H9 (cell line): Measurements from ENCODE around the gene FAM193A. TPM values are rescaled to one million over a fixed set of nuclear protein-coding genes. Genes with fewer than 3 reads are reported as not detected.

Experiments used
- DNase-seq: peaks from one replicate; pipeline ENCODE4 v3.0.0-alpha.2; 2017
- H2AFZ ChIP-seq: one replicate; pipeline ENCODE4 v1.6.1; 2013; ENCODE audit warnings: mild to moderate bottlenecking, low read length, control low read depth, moderate library complexity
- H2AK5ac ChIP-seq: 2 replicates; pipeline ENCODE4 v1.6.1; 2013; ENCODE audit warnings: low read length, control low read depth, mixed read lengths; ENCODE audit not compliant: insufficient read length
- H2BK120ac ChIP-seq: one replicate; pipeline ENCODE4 v1.6.1; 2013; ENCODE audit warnings: low read depth, mild to moderate bottlenecking, low read length, control low read depth, inconsistent platforms; ENCODE audit not compliant: poor library complexity, severe bottlenecking
- H2BK12ac ChIP-seq: 2 replicates; pipeline ENCODE4 v1.6.1; 2013; ENCODE audit warnings: low read length, control low read depth, mixed read lengths, low read depth; ENCODE audit not compliant: insufficient read length
- H2BK15ac ChIP-seq: 2 replicates; pipeline ENCODE4 v1.6.1; 2013; ENCODE audit warnings: low read depth, low read length, control low read depth
- H2BK20ac ChIP-seq: one replicate; pipeline ENCODE4 v1.6.1; 2013; ENCODE audit warnings: low read depth, mild to moderate bottlenecking, low read length, control low read depth, inconsistent platforms; ENCODE audit not compliant: poor library complexity, severe bottlenecking
- H2BK5ac ChIP-seq: 2 replicates; pipeline ENCODE4 v1.6.1; 2013; ENCODE audit warnings: low read length, control low read depth, mixed read lengths; ENCODE audit not compliant: insufficient read length
- H3K14ac ChIP-seq: 2 replicates; pipeline ENCODE4 v1.6.1; 2013; ENCODE audit warnings: low read length, control low read depth; ENCODE audit not compliant: insufficient read depth
- H3K18ac ChIP-seq: 2 replicates; pipeline ENCODE4 v1.6.1; 2013; ENCODE audit warnings: low read depth, mild to moderate bottlenecking, mixed read lengths, low read length, control low read depth; ENCODE audit not compliant: insufficient read length
- H3K23ac ChIP-seq: 2 replicates; pipeline ENCODE4 v1.6.1; 2013; ENCODE audit warnings: low read length, control low read depth, mixed read lengths, low read depth; ENCODE audit not compliant: insufficient read length
- H3K23me2 ChIP-seq: 2 replicates; pipeline ENCODE4 v1.6.1; 2013; ENCODE audit warnings: low read depth, mild to moderate bottlenecking, mixed read lengths, low read length, control low read depth; ENCODE audit not compliant: insufficient read length, poor library complexity, severe bottlenecking
- H3K27ac ChIP-seq: 2 replicates; pipeline ENCODE4 v1.5.1; 2013; ENCODE audit warnings: low read length, control low read depth, mixed read lengths, low read depth; ENCODE audit not compliant: insufficient read length
- H3K27me3 ChIP-seq: 2 replicates; pipeline ENCODE4 v1.6.1; 2013; ENCODE audit warnings: low read length, control low read depth, inconsistent platforms; ENCODE audit not compliant: insufficient read depth
- H3K4ac ChIP-seq: 2 replicates; pipeline ENCODE4 v1.6.1; 2013; ENCODE audit warnings: low read depth, mild to moderate bottlenecking, control low read depth, inconsistent platforms, low read length, moderate library complexity
- H3K4me1 ChIP-seq: 2 replicates; pipeline ENCODE4 v1.6.1; 2013; ENCODE audit warnings: low read length, control low read depth, inconsistent platforms; ENCODE audit not compliant: insufficient read depth
- H3K4me2 ChIP-seq: 2 replicates; pipeline ENCODE4 v1.6.1; 2013; ENCODE audit warnings: low read length, control low read depth, mixed read lengths; ENCODE audit not compliant: insufficient read length, insufficient read depth
- H3K56ac ChIP-seq: 2 replicates; pipeline ENCODE4 v1.6.1; 2013; ENCODE audit warnings: low read depth, mild to moderate bottlenecking, mixed read lengths, low read length, control low read depth; ENCODE audit not compliant: insufficient read length
- H3K79me1 ChIP-seq: 2 replicates; pipeline ENCODE4 v1.6.1; 2013; ENCODE audit warnings: low read depth, mild to moderate bottlenecking, moderate library complexity, low read length, control low read depth, inconsistent platforms; ENCODE audit not compliant: insufficient read depth, poor library complexity, severe bottlenecking
- H3K79me2 ChIP-seq: 2 replicates; pipeline ENCODE4 v1.6.1; 2013; ENCODE audit warnings: low read length, control low read depth, inconsistent platforms; ENCODE audit not compliant: insufficient read depth
- H3K9ac ChIP-seq: 2 replicates; pipeline ENCODE4 v1.6.1; 2013; ENCODE audit warnings: low read length, control low read depth, mixed read lengths; ENCODE audit not compliant: insufficient read length; ENCODE audit errors: extremely low read depth
- H3K9me3 ChIP-seq: one replicate; pipeline ENCODE4 v1.6.1; 2013; ENCODE audit warnings: low read depth, low read length, inconsistent platforms; ENCODE audit not compliant: control insufficient read depth
- H3T11ph ChIP-seq: one replicate; pipeline ENCODE4 v1.6.1; 2013; ENCODE audit warnings: mild to moderate bottlenecking, low read length, control low read depth, inconsistent platforms
- H4K20me1 ChIP-seq: one replicate; pipeline ENCODE4 v1.6.1; 2013; ENCODE audit not compliant: control insufficient read depth, insufficient read length, insufficient read depth
- H4K5ac ChIP-seq: 2 replicates; pipeline ENCODE4 v1.6.1; 2013; ENCODE audit warnings: low read depth, mild to moderate bottlenecking, mixed read lengths, low read length, control low read depth; ENCODE audit not compliant: insufficient read length
- H4K8ac ChIP-seq: replicated peaks from 2 replicates; pipeline ENCODE4 v1.6.1; 2013; ENCODE audit warnings: low read length, control low read depth, mixed read lengths, low read depth; ENCODE audit not compliant: insufficient read length
- H4K91ac ChIP-seq: 2 replicates; pipeline ENCODE4 v1.6.1; 2013; ENCODE audit warnings: low read depth, mild to moderate bottlenecking, moderate library complexity, mixed read lengths, low read length, control low read depth; ENCODE audit not compliant: insufficient read length
- H3K27ac Mint-ChIP-seq, 3 experiments: 2 replicates in 2 of 3; 3 replicates in 1 of 3; pipeline ENCODE4 v1.8.0; 2020 to 2021; ENCODE audit warnings: mixed read lengths in 3 of 3, mild to moderate bottlenecking in 1 of 3, moderate library complexity in 1 of 3
- H3K27me3 Mint-ChIP-seq: 2 replicates; pipeline ENCODE4 v1.8.0; 2021; ENCODE audit warnings: low read depth, mild to moderate bottlenecking, moderate library complexity, mixed read lengths
- H3K36me3 Mint-ChIP-seq, 3 experiments: 2 replicates in 2 of 3; 3 replicates in 1 of 3; pipeline ENCODE4 v1.8.0; 2020 to 2021; ENCODE audit warnings: low read depth in 3 of 3, mixed read lengths in 3 of 3; ENCODE audit not compliant: insufficient read depth in 1 of 3
- H3K4me1 Mint-ChIP-seq, 2 experiments: 2 replicates each; pipeline ENCODE4 v1.8.0; 2020; ENCODE audit warnings: mixed read lengths in 2 of 2
- H3K4me3 Mint-ChIP-seq, 2 experiments: 2 replicates in 1 of 2; 3 replicates in 1 of 2; pipeline ENCODE4 v1.8.0; 2020 to 2021; ENCODE audit warnings: mild to moderate bottlenecking in 2 of 2, mixed read lengths in 2 of 2, moderate library complexity in 1 of 2
- H3K9me3 Mint-ChIP-seq, 2 experiments: 2 replicates in 1 of 2; 3 replicates in 1 of 2; pipeline ENCODE4 v1.8.0; 2020; ENCODE audit warnings: mild to moderate bottlenecking in 2 of 2, mixed read lengths in 2 of 2, moderate library complexity in 1 of 2
- WGBS: extraction: QIAGEN DNeasy Blood & Tissue Kit; methylation state at CpG from one replicate; pipeline ENCODE4 v1.1.7; 2013; ENCODE audit warnings: missing lambda C conversion rate, low lambda C conversion rate, mixed read lengths; ENCODE audit not compliant: insufficient read length; ENCODE audit errors: extremely low coverage; 5-methylcytosine and 5-hydroxymethylcytosine counted together
- total RNA-seq: library from RNA; stranded (reverse); gene quantifications from 2 replicates; pipeline ENCODE4 v1.2.1, GENCODE V29; 2021
- TF ChIP-seq, protein P1 (sequence below): fragments of 200-600 bp; sonication (generic); conservative IDR thresholded peaks from 3 replicates; pipeline ENCODE4 v1.8.0; 2021; ENCODE audit warnings: antibody characterized with exemption, mild to moderate bottlenecking

The FAM193A gene
- total RNA-seq, 1 experiment from 2014 or later: 36.9 TPM

DNA sequence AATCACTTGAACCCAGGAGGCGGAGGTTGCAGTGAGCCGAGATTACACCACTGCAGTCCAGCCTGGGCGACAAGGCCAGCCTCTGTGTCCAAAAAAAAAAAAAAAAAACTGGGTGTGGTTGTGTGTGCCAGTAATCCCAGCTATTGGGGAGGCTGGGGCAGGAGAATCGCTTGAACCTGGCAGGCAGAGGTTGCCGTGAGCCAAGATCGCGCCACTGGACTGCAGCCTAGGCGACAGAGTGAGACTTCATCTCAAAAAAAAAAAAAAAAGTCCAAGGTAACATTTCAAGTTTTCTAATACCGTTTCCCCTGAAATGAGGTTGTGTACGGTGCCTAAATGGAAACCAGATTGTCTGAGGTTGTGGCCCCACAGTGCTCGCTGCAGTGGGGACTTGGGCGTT, 35.6 kb downstream of the FAM193A start:
- Histone ChIP-seq H2AFZ (no peak overlapping the region), H3K4me2 (no peak overlapping the region), H3K9ac (no peak overlapping the region), H3K23ac (no peak overlapping the region), H3K18ac (no peak overlapping the region), H3K27ac (no peak overlapping the region), H4K8ac (no peak overlapping the region), H3K14ac (no peak overlapping the region), H4K5ac (no peak overlapping the region), H2AK5ac (no peak overlapping the region), H2BK20ac (no peak overlapping the region), H3K79me1 (peaks cover 7% of the 10 kb centered on the region), H3K79me2 (peaks cover 25% of the 10 kb centered on the region; the same call in 1 of the 2 replicates), H3K23me2 (no peaks in the 10 kb centered on the region), H2BK12ac (no peak overlapping the region), H3K4ac (no peak overlapping the region), H3K9me3 (no peaks in the 10 kb centered on the region), H2BK5ac (no peak overlapping the region), H2BK120ac (no peak overlapping the region), H3K56ac (no peak overlapping the region), H2BK15ac (no peak overlapping the region), H4K91ac (no peak overlapping the region), H4K20me1 (no peaks in the 10 kb centered on the region), H3K4me1 (peaks cover 2% of the 10 kb centered on the region; the same call in 1 of the 2 replicates), H3K27me3 (no peaks in the 10 kb centered on the region), H3T11ph (no peak overlapping the region)
- Mint-ChIP-seq H3K9me3 (no peaks in the 10 kb centered on the region), H3K4me3 (no peak overlapping the region), H3K27ac (peak overlapping the region; percentile 49 to 90 (median 75); a peak in 6 of 7 replicates), H3K27me3 (no peaks in the 10 kb centered on the region), H3K4me1 (peaks cover 28 to 32% of the 10 kb centered on the region in 2 experiments), H3K36me3 (peaks cover 4 to 15% (median 7%) of the 10 kb centered on the region in 3 experiments)
- no CpG with 5 or more reads among the region's 12 CpGs for WGBS
- TF ChIP-seq, protein P1, sequence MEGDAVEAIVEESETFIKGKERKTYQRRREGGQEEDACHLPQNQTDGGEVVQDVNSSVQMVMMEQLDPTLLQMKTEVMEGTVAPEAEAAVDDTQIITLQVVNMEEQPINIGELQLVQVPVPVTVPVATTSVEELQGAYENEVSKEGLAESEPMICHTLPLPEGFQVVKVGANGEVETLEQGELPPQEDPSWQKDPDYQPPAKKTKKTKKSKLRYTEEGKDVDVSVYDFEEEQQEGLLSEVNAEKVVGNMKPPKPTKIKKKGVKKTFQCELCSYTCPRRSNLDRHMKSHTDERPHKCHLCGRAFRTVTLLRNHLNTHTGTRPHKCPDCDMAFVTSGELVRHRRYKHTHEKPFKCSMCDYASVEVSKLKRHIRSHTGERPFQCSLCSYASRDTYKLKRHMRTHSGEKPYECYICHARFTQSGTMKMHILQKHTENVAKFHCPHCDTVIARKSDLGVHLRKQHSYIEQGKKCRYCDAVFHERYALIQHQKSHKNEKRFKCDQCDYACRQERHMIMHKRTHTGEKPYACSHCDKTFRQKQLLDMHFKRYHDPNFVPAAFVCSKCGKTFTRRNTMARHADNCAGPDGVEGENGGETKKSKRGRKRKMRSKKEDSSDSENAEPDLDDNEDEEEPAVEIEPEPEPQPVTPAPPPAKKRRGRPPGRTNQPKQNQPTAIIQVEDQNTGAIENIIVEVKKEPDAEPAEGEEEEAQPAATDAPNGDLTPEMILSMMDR: no peak
- no peak for DNase-seq
